B cell (primary cell): ENCODE results near the gene SLC12A3. TPM values are rescaled to one million over a fixed set of nuclear protein-coding genes. Genes with fewer than 3 reads are reported as not detected.
A peak's percentile ranks its signal among the peaks of the same experiment; 100 is the strongest.

Experiments used
- ATAC-seq: fragments of 200-7000 bp; cut with Tn5 transposase; one replicate; pipeline ENCODE4 v1.10.0; 2021; ENCODE audit warnings: low read depth, mild to moderate bottlenecking, moderate number of reproducible peaks, moderate library complexity
- CTCF ChIA-PET: fragments of 350-600 bp; sonication (Branson Sonifier 250); formaldehyde crosslinking; loops from one replicate; lab custom pipeline; 2021; ENCODE audit warnings: antibody characterized with exemption, inconsistent platforms; lab: Charles Lee
- POLR2A ChIA-PET: fragments of 350-600 bp; sonication (Branson Sonifier 250); formaldehyde crosslinking; loops from one replicate; lab custom pipeline; 2021; ENCODE audit warnings: antibody characterized with exemption; lab: Charles Lee
- DNase-seq: peaks from one replicate; pipeline ENCODE4 v3.0.0; 2013
- H2AFZ ChIP-seq: 2 replicates; pipeline ENCODE4 v1.6.1; 2012; ENCODE audit warnings: mild to moderate bottlenecking, low read depth, low read length; ENCODE audit not compliant: insufficient read depth, poor library complexity, severe bottlenecking
- H3K27ac ChIP-seq, 2 donors: 1 replicate in 1 of 2; 2 replicates in 1 of 2; pipeline ENCODE4 v1.5.1; 2012 to 2013; ENCODE audit warnings: low read length in 2 of 2, mild to moderate bottlenecking in 2 of 2, moderate library complexity in 1 of 2
- H3K27me3 ChIP-seq, 4 experiments: fragments of 200-600 bp in 1 of 4; sonication (generic) in 1 of 4; replicated peaks in 1 of 4; 1 replicate in 2 of 4; 2 replicates in 2 of 4; pipeline versions ENCODE4 v1.6.1 to v1.7.0; 2013 to 2016; ENCODE audit warnings: low read length in 3 of 4, mild to moderate bottlenecking in 2 of 4, mixed read lengths in 1 of 4, moderate library complexity in 1 of 4; ENCODE audit not compliant: insufficient read depth in 4 of 4, control insufficient read depth in 3 of 4; ENCODE audit errors: control extremely low read depth in 1 of 4
- H3K36me3 ChIP-seq, 2 experiments: replicated peaks in 1 of 2; 1 replicate in 1 of 2; 2 replicates in 1 of 2; pipeline versions ENCODE4 v1.6.1 to v1.7.1; 2013; ENCODE audit warnings: low read length in 1 of 2; ENCODE audit not compliant: insufficient read depth in 2 of 2, control insufficient read depth in 1 of 2; ENCODE audit errors: control extremely low read depth in 1 of 2, extremely low read depth in 1 of 2
- H3K4me1 ChIP-seq, 2 donors: fragments of 200-600 bp in 1 of 2; sonication (generic) in 1 of 2; 1 replicate in 1 of 2; 2 replicates in 1 of 2; pipeline versions ENCODE4 v1.5.1 to v1.6.1; 2013 to 2017; ENCODE audit warnings: low read length in 2 of 2; ENCODE audit not compliant: control insufficient read depth in 2 of 2, insufficient read depth in 2 of 2
- H3K4me2 ChIP-seq: replicated peaks from 2 replicates; pipeline ENCODE3; 2012; ENCODE audit warnings: mild to moderate bottlenecking, low read depth, low read length; ENCODE audit not compliant: poor library complexity, severe bottlenecking
- H3K4me3 ChIP-seq, 5 experiments: fragments of 200-600 bp in 1 of 5; sonication (generic) in 1 of 5; 1 replicate in 3 of 5; 2 replicates in 2 of 5; pipeline versions ENCODE4 v1.5.1 to v1.7.0; 2011 to 2016; ENCODE audit warnings: low read length in 4 of 5, mild to moderate bottlenecking in 4 of 5, low read depth in 2 of 5, control low read depth in 1 of 5, moderate library complexity in 1 of 5; ENCODE audit not compliant: insufficient read depth in 1 of 5; ENCODE audit errors: control extremely low read depth in 1 of 5, extremely low read depth in 1 of 5
- H3K79me2 ChIP-seq: fragments of 200-600 bp; sonication (generic); one replicate; pipeline ENCODE4 v1.6.0; 2016; ENCODE audit warnings: low read length; ENCODE audit not compliant: control insufficient read depth, insufficient read depth
- H3K9ac ChIP-seq: fragments of 200-600 bp; sonication (generic); 2 replicates; pipeline ENCODE4 v1.6.1; 2017; ENCODE audit warnings: mild to moderate bottlenecking, low read length, moderate library complexity
- H3K9me3 ChIP-seq, 3 donors: one replicate each; pipeline versions ENCODE4 v1.6.1 to v1.7.1; 2013; ENCODE audit warnings: low read length in 2 of 3; ENCODE audit not compliant: control insufficient read depth in 2 of 3, insufficient read depth in 1 of 3; ENCODE audit errors: control extremely low read depth in 1 of 3
- H4K20me1 ChIP-seq: 2 replicates; pipeline ENCODE4 v1.6.0; 2012; ENCODE audit warnings: mild to moderate bottlenecking, low read length; ENCODE audit not compliant: insufficient read depth, control insufficient read depth, poor library complexity, severe bottlenecking
- H3K27ac Mint-ChIP-seq: one replicate; pipeline ENCODE4 v1.8.0; 2021; ENCODE audit warnings: mixed read lengths
- H3K27me3 Mint-ChIP-seq: one replicate; pipeline ENCODE4 v1.8.0; 2021; ENCODE audit warnings: mixed read lengths
- H3K4me1 Mint-ChIP-seq: one replicate; pipeline ENCODE4 v1.8.0; 2021; ENCODE audit warnings: mixed read lengths
- H3K4me3 Mint-ChIP-seq: one replicate; pipeline ENCODE4 v1.8.0; 2021; ENCODE audit warnings: mixed read lengths
- H3K9me3 Mint-ChIP-seq: one replicate; pipeline ENCODE4 v1.8.0; 2022; ENCODE audit warnings: mixed read lengths; ENCODE audit not compliant: insufficient read depth
- EZH2 ChIP-seq: IDR thresholded peaks from 2 replicates; pipeline ENCODE4 v1.6.1; 2012; ENCODE audit warnings: borderline replicate concordance, low read depth, mild to moderate bottlenecking, moderate library complexity, low read length; ENCODE audit not compliant: insufficient read depth, poor library complexity, severe bottlenecking
- WGBS: methylation state at CpG from one replicate; pipeline ENCODE4 v1.1.5; 2013; ENCODE audit warnings: missing lambda C conversion rate; ENCODE audit not compliant: insufficient coverage; 5-methylcytosine and 5-hydroxymethylcytosine counted together
- intact Hi-C: fragments of 100-400 bp; cut with micrococcal nuclease; formaldehyde crosslinking; loops from one replicate; pipeline ENCODE4 v1.10.0; 2022
- polyA plus RNA-seq: library from polyadenylated mRNA; depleted of rRNA; stranded (reverse); fragments of >200 nt; gene quantifications from 2 replicates; pipeline ENCODE4 v1.2.3, GENCODE V29; 2012
- total RNA-seq, 2 donors: library from RNA; stranded (reverse); fragments of 120-200 nt in 1 of 2; gene quantifications; 1 replicate in 1 of 2; 2 replicates in 1 of 2; pipeline versions ENCODE4 v1.2.3 to v1.2.4, GENCODE V29; 2013 to 2022
- TF ChIP-seq, protein P1 (sequence below): fragments of 200-600 bp; IDR thresholded peaks from one replicate; pipeline ENCODE4 v1.8.0; 2022; ENCODE audit warnings: antibody characterized with exemption, mild to moderate bottlenecking

SLC12A3 gene
- total and polyA plus RNA-seq, 2 donors (not counting 1 experiment from before 2014, with no cell fraction given), result 1.3 to 4.9 TPM

GRCh38 chr16:56889206-56889605 is 24.2 kb downstream of the SLC12A3 start:
- Mint-ChIP-seq H3K9me3 (no peaks in the 10 kb centered on the region), H3K4me1 (peaks cover 18% of the 10 kb centered on the region), H3K4me3 (peak overlapping the region; percentile 53), H3K27me3 (no peaks in the 10 kb centered on the region), H3K27ac (peak overlapping the region; percentile 79)
- peaks cover 6 to 18% of the 10 kb centered on the region in 2 donors for H3K4me1 ChIP-seq
- WGBS, result no CpG with 5 or more reads among the region's 5 CpGs
- H3K79me2 ChIP-seq, result no peaks in the 10 kb centered on the region
- no peaks in the 10 kb centered on the region for H3K27me3 ChIP-seq
- H4K20me1 ChIP-seq, result no peaks in the 10 kb centered on the region
- ATAC-seq (peak; percentile 32), DNase-seq (no peak)
- no peak overlapping the region for H3K9ac ChIP-seq
- ChIA-PET CTCF (interaction anchor here (0.8 to 2.5 kb wide), 10 partner anchors 12 to 157 kb away, joined by 3 to 23 read pairs (median 5); no protein-coding TSS in a partner anchor), POLR2A (interaction anchor here (0.5 to 2.1 kb wide), 8 partner anchors 22 to 65 kb away, joined by 3 to 13 read pairs (median 4); no protein-coding TSS in a partner anchor)
- peak overlapping the region; percentile 53 for H3K4me2 ChIP-seq
- H3K4me3 ChIP-seq, result no peak overlapping the region
- no peak overlapping the region for H2AFZ ChIP-seq
- intact Hi-C loops, result loop anchor here (1.0 kb wide), 1 partner anchor 28 kb away; no protein-coding TSS in a partner anchor
- peak overlapping the region in 1 of 2 donors; percentile 39 for H3K27ac ChIP-seq
- no peaks in the 10 kb centered on the region for H3K9me3 ChIP-seq
- no peak for TF ChIP-seq EZH2
- TF ChIP-seq, protein P1, sequence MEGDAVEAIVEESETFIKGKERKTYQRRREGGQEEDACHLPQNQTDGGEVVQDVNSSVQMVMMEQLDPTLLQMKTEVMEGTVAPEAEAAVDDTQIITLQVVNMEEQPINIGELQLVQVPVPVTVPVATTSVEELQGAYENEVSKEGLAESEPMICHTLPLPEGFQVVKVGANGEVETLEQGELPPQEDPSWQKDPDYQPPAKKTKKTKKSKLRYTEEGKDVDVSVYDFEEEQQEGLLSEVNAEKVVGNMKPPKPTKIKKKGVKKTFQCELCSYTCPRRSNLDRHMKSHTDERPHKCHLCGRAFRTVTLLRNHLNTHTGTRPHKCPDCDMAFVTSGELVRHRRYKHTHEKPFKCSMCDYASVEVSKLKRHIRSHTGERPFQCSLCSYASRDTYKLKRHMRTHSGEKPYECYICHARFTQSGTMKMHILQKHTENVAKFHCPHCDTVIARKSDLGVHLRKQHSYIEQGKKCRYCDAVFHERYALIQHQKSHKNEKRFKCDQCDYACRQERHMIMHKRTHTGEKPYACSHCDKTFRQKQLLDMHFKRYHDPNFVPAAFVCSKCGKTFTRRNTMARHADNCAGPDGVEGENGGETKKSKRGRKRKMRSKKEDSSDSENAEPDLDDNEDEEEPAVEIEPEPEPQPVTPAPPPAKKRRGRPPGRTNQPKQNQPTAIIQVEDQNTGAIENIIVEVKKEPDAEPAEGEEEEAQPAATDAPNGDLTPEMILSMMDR, result no peak
- no peaks in the 10 kb centered on the region for H3K36me3 ChIP-seq

GRCh38 chr16:56891685-56892084 is 26.7 kb downstream of the SLC12A3 start:
- H3K79me2 ChIP-seq, result no peaks in the 10 kb centered on the region
- peaks cover 6 to 18% of the 10 kb centered on the region in 2 donors for H3K4me1 ChIP-seq
- ChIA-PET POLR2A (interaction anchor here (1.8 kb wide), 1 partner anchor 19 kb away, joined by 6 read pairs; no protein-coding TSS in a partner anchor), CTCF (interaction anchor here (0.9 kb wide), 1 partner anchor 50 kb away, joined by 3 read pairs; no protein-coding TSS in a partner anchor)
- no peak overlapping the region for H3K4me3 Mint-ChIP-seq
- peaks cover 18% of the 10 kb centered on the region for H3K4me1 Mint-ChIP-seq
- no peaks in the 10 kb centered on the region for H3K27me3 Mint-ChIP-seq
- no peak for TF ChIP-seq EZH2
- TF ChIP-seq, protein P1, result no peak
- H3K4me2 ChIP-seq, result no peak overlapping the region
- no peaks in the 10 kb centered on the region for H3K36me3 ChIP-seq
- WGBS, result 92% methylated on average over 11 of the region's 11 CpGs
- H3K27ac Mint-ChIP-seq, result no peak overlapping the region
- H2AFZ ChIP-seq, result no peak overlapping the region
- no peak overlapping the region for H3K9ac ChIP-seq
- DNase-seq (no peak), ATAC-seq (no peak)
- intact Hi-C loops, result no loop called here
- no peaks in the 10 kb centered on the region for H3K27me3 ChIP-seq
- no peaks in the 10 kb centered on the region for H4K20me1 ChIP-seq
- no peak overlapping the region for H3K27ac ChIP-seq
- H3K9me3 Mint-ChIP-seq, result no peaks in the 10 kb centered on the region
- H3K4me3 ChIP-seq, result no peak overlapping the region
- H3K9me3 ChIP-seq, result no peaks in the 10 kb centered on the region
